HFF-Myc (cell line): ENCODE measurements around the gene FCGR1A.
"Not testable (repeated sequence)": the region's sequence is repeated elsewhere in the genome, so short reads cannot be mapped to it uniquely, and the experiment has no call there.

Experiments
- DNase-seq: peaks from one replicate; pipeline ENCODE4 v3.0.0-alpha.2; 2011; ENCODE audit warnings: low read depth; ENCODE audit errors: extremely low read depth
- H3K4me3 ChIP-seq: replicated peaks from 2 replicates; pipeline ENCODE4 v1.5.1; 2011; ENCODE audit warnings: low read depth, mild to moderate bottlenecking, control low read depth, low read length

The FCGR1A gene

DNA sequence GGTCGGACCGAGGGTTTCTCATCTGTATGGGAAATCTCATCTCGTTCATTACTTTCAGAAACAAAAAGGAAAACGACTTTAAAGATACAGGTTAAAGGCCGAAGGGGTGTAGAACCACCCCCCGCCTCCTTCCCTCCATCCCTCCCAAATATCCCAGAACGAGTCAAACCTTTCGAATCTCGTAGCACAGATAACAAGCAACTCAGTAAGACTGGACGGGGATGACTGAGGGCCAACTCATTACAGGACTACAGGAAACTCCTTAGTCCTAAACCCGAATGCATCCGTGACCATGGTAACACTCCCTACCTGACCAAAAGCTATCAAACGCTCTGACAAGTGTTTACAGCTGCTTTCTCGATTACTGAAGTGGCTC is 29.0 kb downstream of the FCGR1A start:
- peak overlapping the region; percentile 43 for H3K4me3 ChIP-seq
- not testable (repeated sequence) for DNase-seq

GRCh38 chr1:149811890-149812829 is 29.7 kb downstream of the FCGR1A start:
- DNase-seq, result peak; percentile 89
- H3K4me3 ChIP-seq, result peak overlapping the region; percentile 44

DNA sequence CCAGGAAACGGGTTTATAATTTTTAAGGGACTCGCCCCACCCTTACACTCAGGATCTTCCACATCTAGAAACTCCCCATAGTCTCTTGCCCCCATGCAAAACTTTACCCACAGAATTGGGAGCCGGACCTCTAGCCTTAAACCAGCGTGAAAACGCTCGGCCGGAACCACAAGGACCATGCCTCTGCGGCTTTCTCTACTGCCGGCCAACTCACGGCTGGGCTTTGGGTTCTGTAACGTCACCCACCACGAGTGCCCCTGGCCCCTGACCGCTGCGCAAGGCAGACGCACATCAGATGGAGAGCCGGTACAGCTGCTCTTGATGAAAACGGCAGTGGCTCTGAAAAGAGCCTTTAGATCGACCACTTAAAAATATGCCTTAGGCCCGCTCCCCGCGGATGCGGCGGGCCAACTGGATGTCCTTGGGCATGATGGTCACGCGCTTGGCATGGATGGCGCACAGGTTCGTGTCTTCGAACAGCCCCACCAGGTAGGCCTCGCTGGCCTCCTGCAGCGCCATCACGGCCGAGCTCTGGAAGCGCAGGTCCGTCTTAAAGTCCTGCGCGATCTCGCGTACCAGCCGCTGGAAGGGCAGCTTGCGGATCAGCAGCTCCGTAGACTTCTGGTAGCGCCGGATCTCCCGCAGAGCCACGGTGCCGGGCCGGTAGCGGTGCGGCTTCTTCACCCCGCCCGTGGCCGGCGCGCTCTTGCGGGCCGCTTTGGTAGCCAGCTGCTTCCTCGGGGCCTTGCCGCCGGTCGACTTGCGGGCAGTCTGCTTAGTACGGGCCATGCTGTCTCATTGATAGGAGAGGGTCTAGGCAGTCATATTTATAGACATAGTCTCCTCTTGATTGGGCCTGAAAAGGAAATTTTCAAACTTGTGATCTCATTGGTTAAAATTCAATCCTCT is 30.7 kb downstream of the FCGR1A start:
- H3K4me3 ChIP-seq, result peak overlapping the region; percentile 44
- DNase-seq, result peak; percentile 58

GRCh38 chr1:149820387-149820786 is 37.9 kb downstream of the FCGR1A start:
- not testable (repeated sequence) for DNase-seq, H3K4me3 ChIP-seq

- DNase-seq, result not testable (repeated sequence)
These were observed 44.1 kb downstream of the FCGR1A start for GRCh38 chr1:149826555-149826954.

GRCh38 chr1:149831764-149832315 is 49.3 kb downstream of the FCGR1A start:
- not testable (repeated sequence) for DNase-seq

More at GRCh38 chr1:149826555-149826954, 44.1 kb downstream of the FCGR1A start:
- H3K4me3 ChIP-seq, result not testable (repeated sequence)

GRCh38 chr1:149832316-149833126 is 50.0 kb downstream of the FCGR1A start:
- H3K4me3 ChIP-seq, DNase-seq: not testable (repeated sequence)

More at GRCh38 chr1:149831764-149832315, 49.3 kb downstream of the FCGR1A start:
- not testable (repeated sequence) for H3K4me3 ChIP-seq

DNA sequence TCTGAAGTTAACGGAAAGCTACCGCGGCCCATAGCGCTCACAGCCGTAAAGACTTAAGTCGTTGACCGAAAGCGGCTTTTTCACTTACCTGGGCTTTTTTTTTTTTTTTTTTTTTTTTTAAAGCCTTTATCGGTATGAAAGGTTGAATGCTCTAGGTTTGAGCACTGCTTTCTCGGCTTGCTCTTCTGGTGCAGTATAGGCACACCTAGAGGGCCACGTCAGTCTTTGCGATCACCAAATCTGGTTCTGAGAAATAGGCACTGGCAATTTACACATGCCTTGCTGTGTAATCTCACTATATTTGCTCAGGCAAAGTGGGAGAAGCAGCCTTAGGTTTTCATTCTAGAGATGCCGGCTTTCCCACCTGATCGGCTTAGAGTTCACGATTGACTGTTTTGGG is 50.6 kb downstream of the FCGR1A start:
- H3K4me3 ChIP-seq, DNase-seq: not testable (repeated sequence)

GRCh38 chr1:149841149-149841548 is 58.7 kb downstream of the FCGR1A start:
- not testable (repeated sequence) for H3K4me3 ChIP-seq, DNase-seq
